ENCODE measurements around the gene CCDC9B.
A peak's percentile ranks its signal among the peaks of the same experiment; 100 is the strongest.

Gene CCDC9B

DNA sequence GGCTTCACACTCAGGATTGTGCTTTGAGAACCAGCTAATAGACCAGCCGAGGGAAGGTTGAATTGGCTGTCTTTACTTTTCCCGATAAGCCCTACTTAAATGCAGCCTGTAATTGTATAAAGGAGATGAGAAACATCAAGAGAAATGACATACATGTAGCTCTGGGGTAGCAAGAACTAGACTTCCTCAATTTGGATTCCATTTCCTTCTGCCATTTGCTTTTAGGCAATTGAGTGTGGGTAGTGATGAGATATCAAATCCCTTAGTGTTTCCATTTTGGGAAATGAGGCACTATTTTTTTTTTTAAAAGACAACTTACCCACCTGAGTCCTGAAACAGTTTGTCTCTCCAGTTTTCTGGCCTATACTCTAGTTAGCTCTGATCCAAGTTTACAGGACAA is 15.0 kb downstream of the CCDC9B start:
- H3K4me3 ChIP-seq (ENCODE audit: low read depth, low read length) = no peak overlapping the region
- no peak for DNase-seq (ENCODE audit: low read depth, low spot score)

GRCh38 chr15:40325188-40325587 is 15.6 kb downstream of the CCDC9B start:
- DNase-seq (ENCODE audit: low read depth, low spot score) = no peak
- in situ Hi-C loops (cut with HindIII; ENCODE audit: low sequenced_read_pairs) = no loop called here
- TF ChIP-seq, protein P1, sequence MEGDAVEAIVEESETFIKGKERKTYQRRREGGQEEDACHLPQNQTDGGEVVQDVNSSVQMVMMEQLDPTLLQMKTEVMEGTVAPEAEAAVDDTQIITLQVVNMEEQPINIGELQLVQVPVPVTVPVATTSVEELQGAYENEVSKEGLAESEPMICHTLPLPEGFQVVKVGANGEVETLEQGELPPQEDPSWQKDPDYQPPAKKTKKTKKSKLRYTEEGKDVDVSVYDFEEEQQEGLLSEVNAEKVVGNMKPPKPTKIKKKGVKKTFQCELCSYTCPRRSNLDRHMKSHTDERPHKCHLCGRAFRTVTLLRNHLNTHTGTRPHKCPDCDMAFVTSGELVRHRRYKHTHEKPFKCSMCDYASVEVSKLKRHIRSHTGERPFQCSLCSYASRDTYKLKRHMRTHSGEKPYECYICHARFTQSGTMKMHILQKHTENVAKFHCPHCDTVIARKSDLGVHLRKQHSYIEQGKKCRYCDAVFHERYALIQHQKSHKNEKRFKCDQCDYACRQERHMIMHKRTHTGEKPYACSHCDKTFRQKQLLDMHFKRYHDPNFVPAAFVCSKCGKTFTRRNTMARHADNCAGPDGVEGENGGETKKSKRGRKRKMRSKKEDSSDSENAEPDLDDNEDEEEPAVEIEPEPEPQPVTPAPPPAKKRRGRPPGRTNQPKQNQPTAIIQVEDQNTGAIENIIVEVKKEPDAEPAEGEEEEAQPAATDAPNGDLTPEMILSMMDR (IDR thresholded peaks at IDR 0.05; ENCODE audit: low read depth, low read length) = no peak
- peak overlapping the region; percentile 61 for H3K4me3 ChIP-seq (ENCODE audit: low read depth, low read length)

More for the DNA sequence above, 15.0 kb downstream of the CCDC9B start:
- TF ChIP-seq, protein P1 (IDR thresholded peaks at IDR 0.05; ENCODE audit: low read depth, low read length) = no peak
- in situ Hi-C loops (cut with HindIII; ENCODE audit: low sequenced_read_pairs) = no loop called here

DNA sequence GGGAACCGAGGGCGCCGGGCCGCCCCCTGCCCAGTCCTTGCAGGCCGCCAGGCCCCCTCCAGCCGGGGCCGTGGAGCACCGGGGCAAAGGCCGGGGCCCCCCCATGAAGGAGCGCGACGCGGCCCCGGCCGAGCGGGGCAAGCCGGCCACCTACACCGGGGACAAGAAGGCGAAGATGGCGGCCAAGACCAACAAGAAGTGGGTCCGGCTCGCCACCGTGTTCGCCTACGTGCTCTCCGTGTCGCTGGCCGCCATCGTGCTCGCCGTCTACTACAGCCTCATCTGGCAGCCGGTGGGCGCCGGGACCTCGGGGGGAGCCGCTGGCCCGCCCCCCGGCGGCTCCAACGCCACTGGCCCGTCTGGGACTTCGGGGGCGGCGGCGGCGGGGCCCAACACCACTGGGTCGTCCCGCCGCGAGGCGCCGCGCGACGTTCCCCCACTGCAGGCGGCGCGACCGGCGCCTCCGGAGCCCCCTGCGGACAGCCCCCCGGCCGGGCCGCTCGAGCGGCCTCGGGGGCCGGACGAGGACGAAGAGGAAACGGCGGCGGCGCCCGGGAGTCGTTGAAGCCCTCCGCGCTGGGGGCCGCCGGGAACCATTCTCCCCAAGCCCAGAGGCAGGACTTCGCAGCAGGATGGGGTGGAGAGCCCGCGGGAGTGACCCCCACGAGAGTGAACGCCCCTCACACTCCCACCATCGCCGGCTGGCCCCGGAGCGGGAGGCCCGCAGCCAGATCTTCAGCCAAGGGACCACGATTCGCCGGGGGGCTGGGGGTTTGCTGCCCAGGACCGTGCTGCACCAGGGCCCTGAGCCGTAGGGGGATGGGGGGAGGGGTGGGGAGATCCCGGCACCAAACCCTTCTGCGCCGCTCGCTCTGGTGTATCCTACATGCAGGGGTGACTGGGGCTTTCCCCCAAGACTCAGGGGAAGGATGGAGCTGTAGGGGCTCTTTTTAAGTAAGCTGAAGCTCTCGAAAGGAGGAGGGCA is 16.5 kb downstream of the CCDC9B start:
- H3K4me3 ChIP-seq (ENCODE audit: low read depth, low read length) = peak overlapping the region; percentile 61
- DNase-seq (ENCODE audit: low read depth, low spot score) = no peak
- in situ Hi-C loops (cut with HindIII; ENCODE audit: low sequenced_read_pairs) = no loop called here
- TF ChIP-seq, protein P1 (IDR thresholded peaks at IDR 0.05; ENCODE audit: low read depth, low read length) = no peak

DNA sequence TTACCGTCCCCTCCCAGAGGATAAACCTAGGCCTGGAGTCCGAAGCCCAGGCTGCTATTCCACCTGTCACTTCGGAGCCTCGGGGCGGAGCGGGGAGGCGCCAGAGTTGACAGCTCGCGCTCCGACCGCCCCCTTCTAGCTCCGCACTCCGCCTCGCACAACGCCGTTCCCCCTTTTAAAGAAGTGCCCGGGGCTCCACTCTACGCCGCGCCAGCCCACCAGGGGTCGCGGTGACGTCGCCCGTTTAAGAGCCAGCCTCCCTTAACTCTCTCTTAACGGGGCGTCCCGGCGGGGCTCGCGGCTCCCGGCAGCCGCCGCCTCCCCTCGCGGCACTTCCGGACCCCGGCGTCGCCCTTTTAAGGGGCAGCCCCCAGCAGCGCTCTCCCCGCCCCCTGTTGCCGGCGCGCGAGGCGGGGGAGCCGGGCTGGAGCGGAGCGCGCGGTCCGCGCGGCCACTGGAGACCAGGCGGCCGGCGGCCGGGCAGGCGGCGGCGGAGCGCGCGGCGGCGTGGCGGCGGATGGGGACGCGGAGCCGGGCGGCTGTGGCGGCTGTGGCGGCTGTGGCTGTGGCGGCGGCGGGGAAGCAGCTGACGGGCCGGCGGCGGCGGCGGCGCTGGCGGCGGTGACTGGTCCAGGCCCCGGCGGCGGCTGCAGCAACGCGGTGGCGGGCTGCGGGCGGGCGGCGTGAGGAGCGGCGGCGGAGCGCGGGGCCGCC is 17.3 kb downstream of the CCDC9B start, which contains the start of gene INAFM2:
Gene INAFM2, plus strand, starts transcription at position 454 of the 714 bp plus-strand sequence. CDS start 364 bp downstream, outside the sequence.
- in situ Hi-C loops (cut with HindIII; ENCODE audit: low sequenced_read_pairs) = no loop called here
- DNase-seq (ENCODE audit: low read depth, low spot score) = peak; percentile 98

DNA sequence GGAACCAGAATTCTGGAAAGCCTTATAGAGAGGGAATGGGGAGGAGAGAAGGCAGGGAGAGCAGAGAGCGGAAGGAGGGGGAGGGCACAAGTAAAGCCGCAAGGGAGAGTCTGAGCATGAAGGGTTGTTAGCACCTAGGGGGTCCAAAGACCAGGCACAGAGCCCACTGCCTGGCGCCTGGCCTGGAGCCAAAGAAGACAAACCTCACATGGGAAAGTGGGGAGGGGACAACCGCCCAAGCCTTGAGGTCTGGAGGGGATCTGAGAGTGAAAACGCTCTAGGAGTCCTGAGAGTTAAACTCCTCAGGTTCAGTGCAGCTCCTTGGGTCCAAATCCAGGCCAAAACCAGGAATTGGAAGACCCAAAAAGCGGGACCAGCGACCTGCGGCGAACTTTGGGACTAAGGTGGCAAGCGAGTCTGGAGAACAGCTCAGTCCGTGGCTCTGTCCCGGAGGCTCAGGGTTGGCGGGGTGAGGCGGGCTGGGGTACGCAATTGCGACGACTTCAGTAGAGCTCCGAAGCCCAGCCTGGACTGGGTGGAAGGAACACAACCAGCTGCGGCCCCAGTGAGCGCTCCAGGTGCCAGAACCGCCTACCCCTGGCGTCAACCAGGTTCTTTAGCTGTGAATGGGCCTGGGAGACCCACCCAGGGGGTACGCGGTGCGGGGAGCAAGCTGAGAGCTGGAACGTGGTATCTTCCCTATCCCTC is 18.1 kb downstream of the CCDC9B start:
- peak overlapping the region; percentile 23 for H3K4me3 ChIP-seq (ENCODE audit: low read depth, low read length)
- TF ChIP-seq, protein P1 (IDR thresholded peaks at IDR 0.05; ENCODE audit: low read depth, low read length) = no peak
- DNase-seq (ENCODE audit: low read depth, low spot score) = peak; percentile 40
- in situ Hi-C loops (cut with HindIII; ENCODE audit: low sequenced_read_pairs) = no loop called here

More for the DNA sequence above, 17.3 kb downstream of the CCDC9B start, which contains the start of gene INAFM2:
- TF ChIP-seq, protein P1 (IDR thresholded peaks at IDR 0.05; ENCODE audit: low read depth, low read length) = peak; percentile 59
- peak within 1 kb of the TSS; percentile 61 for H3K4me3 ChIP-seq (ENCODE audit: low read depth, low read length)

GRCh38 chr15:40320931-40321371 is 19.8 kb downstream of the CCDC9B start:
- TF ChIP-seq, protein P1 (IDR thresholded peaks at IDR 0.05; ENCODE audit: low read depth, low read length) = peak; percentile 94
- in situ Hi-C loops (cut with HindIII; ENCODE audit: low sequenced_read_pairs) = no loop called here
- no peak overlapping the region for H3K4me3 ChIP-seq (ENCODE audit: low read depth, low read length)
- DNase-seq (ENCODE audit: low read depth, low spot score) = peak; percentile 70
